H1 (cell line): Measurements from ENCODE around the gene JMJD7. TPM values are rescaled to one million over a fixed set of nuclear protein-coding genes. Genes with fewer than 3 reads are reported as not detected.

Experiments
- CREB1 ChIP-seq: IDR thresholded peaks from 2 replicates; pipeline ENCODE4 v1.6.1; 2012; ENCODE audit warnings: inconsistent platforms
- CTBP2 ChIP-seq: IDR thresholded peaks from 2 replicates; pipeline ENCODE4 v1.7.0; 2011; ENCODE audit warnings: borderline replicate concordance, mild to moderate bottlenecking, moderate library complexity, mixed read lengths, low read length; ENCODE audit not compliant: insufficient read depth, insufficient read length
- EP300 ChIP-seq, 2 experiments: IDR thresholded peaks; 1 replicate in 1 of 2; 2 replicates in 1 of 2; pipeline ENCODE4 v1.6.1; 2011 to 2012; ENCODE audit warnings: low read depth in 2 of 2, low read length in 2 of 2, mild to moderate bottlenecking in 2 of 2, borderline replicate concordance in 1 of 2, inconsistent platforms in 1 of 2, moderate library complexity in 1 of 2
- HDAC2 ChIP-seq, 2 experiments: fragments of 300-600 bp in 1 of 2; sonication (generic) in 1 of 2; IDR thresholded peaks; 2 replicates each; pipeline ENCODE4 v1.6.1; 2011 to 2012; ENCODE audit warnings: low read depth in 2 of 2, low read length in 2 of 2, mild to moderate bottlenecking in 2 of 2, moderate library complexity in 2 of 2, borderline replicate concordance in 1 of 2, inconsistent platforms in 1 of 2
- KDM4A ChIP-seq: IDR thresholded peaks from one replicate; pipeline ENCODE4 v1.7.1; 2012; ENCODE audit warnings: low read depth, mild to moderate bottlenecking, moderate library complexity, low read length, inconsistent platforms; ENCODE audit not compliant: severe bottlenecking
- MAFK ChIP-seq: IDR thresholded peaks from 2 replicates; pipeline ENCODE4 v1.6.1; 2012; ENCODE audit warnings: low read depth, mild to moderate bottlenecking, improper control_type of control experiment, low read length
- POLR2A ChIP-seq, 2 experiments: IDR thresholded peaks; 1 replicate in 1 of 2; 2 replicates in 1 of 2; pipeline ENCODE4 v1.6.1; 2011; ENCODE audit warnings: low read depth in 2 of 2, low read length in 2 of 2, mild to moderate bottlenecking in 2 of 2; ENCODE audit errors: control extremely low read depth in 1 of 2
- RBBP5 ChIP-seq: IDR thresholded peaks from 2 replicates; pipeline ENCODE4 v1.7.1; 2012; ENCODE audit warnings: low read depth, mild to moderate bottlenecking, inconsistent platforms, low read length, moderate library complexity, borderline replicate concordance
- RXRA ChIP-seq: IDR thresholded peaks from 2 replicates; pipeline ENCODE4 v1.6.1; 2011; ENCODE audit warnings: low read depth, mild to moderate bottlenecking, low read length, moderate library complexity; ENCODE audit not compliant: insufficient read depth
- polyA plus RNA-seq, 7 experiments: library from polyadenylated mRNA; depleted of rRNA in 3 of 7; stranded (reverse) in 5 of 7; unstranded in 2 of 7; fragments of >200 nt in 5 of 7; fragments of 200-250 nt in 2 of 7; gene quantifications; 1 replicate in 5 of 7; 2 replicates in 1 of 7; 4 replicates in 1 of 7; pipeline versions ENCODE4 v1.2.1 to v1.2.3, GENCODE V29; 2011 to 2013; ENCODE audit warnings: missing spikeins in 2 of 7, mixed read lengths in 2 of 7
- total RNA-seq: library from RNA; stranded (reverse); fragmentation: NEBNext Ultra II Directional; extraction: Animal tissue kit (Norgen Biotek cat#: 25700); gene quantifications from 2 replicates; pipeline ENCODE4 v1.2.1, GENCODE V29; 2021
- TF ChIP-seq, protein P1 (sequence below), 3 experiments: IDR thresholded peaks; 1 replicate in 2 of 3; 2 replicates in 1 of 3; pipeline versions ENCODE4 v1.5.1 to v1.6.1; 2011; ENCODE audit warnings: low read length in 3 of 3, mild to moderate bottlenecking in 3 of 3, inconsistent platforms in 2 of 3, low read depth in 1 of 3, moderate library complexity in 1 of 3; ENCODE audit not compliant: insufficient read depth in 1 of 3; ENCODE audit errors: control extremely low read depth in 1 of 3

JMJD7 gene
- total and polyA plus RNA-seq, 2 of the 8 experiments (the other 6 are each of a cell fraction or from before 2014, with no cell fraction given), result 15.0 to 20.0 TPM

DNA sequence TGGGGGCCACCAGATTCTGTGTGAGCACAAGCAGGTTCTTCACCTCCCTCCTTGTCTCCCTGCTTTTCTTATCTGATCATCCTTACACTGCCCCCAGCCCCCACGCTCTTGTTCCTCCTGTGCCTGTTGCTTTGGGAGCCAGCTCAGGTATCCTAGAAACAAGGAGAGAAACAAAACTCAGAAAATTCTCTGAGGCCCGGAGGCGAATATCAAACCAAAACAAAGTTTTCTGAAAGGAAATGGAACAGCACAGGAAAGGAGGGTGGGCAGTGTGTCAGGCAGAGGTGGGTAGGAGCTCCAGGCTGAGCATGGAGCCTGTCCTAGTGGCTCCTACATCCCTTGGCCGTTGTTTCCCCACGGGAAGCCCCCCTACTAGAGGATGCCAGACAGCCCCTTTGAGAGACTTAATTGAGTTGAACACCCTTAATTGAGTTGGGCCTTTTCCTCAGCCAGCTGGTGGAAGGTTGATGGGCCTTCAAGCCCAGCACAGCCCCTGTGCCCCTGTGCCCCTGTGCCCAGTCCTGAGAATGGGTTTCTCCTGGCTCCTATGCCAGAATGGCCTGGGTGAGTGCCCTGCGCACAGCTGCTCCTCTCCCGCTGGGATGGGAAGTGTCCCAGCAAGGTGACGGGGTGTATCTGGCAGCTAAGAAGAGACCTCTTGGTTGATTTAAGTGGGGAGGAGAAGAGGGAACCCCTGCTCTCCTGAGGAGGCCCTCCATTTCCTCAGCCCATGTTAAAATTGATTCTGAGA is 22.8 kb upstream of the JMJD7 start (continued):
- TF ChIP-seq, protein P1, sequence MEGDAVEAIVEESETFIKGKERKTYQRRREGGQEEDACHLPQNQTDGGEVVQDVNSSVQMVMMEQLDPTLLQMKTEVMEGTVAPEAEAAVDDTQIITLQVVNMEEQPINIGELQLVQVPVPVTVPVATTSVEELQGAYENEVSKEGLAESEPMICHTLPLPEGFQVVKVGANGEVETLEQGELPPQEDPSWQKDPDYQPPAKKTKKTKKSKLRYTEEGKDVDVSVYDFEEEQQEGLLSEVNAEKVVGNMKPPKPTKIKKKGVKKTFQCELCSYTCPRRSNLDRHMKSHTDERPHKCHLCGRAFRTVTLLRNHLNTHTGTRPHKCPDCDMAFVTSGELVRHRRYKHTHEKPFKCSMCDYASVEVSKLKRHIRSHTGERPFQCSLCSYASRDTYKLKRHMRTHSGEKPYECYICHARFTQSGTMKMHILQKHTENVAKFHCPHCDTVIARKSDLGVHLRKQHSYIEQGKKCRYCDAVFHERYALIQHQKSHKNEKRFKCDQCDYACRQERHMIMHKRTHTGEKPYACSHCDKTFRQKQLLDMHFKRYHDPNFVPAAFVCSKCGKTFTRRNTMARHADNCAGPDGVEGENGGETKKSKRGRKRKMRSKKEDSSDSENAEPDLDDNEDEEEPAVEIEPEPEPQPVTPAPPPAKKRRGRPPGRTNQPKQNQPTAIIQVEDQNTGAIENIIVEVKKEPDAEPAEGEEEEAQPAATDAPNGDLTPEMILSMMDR (IDR thresholded peaks at IDR 0.05; ENCODE audit: control extremely low read depth in 1 of 3, insufficient read depth in 1 of 3, low read depth in 1 of 3, low read length in 3 of 3), result no peak
- no peak for TF ChIP-seq HDAC2 (IDR thresholded peaks at IDR 0.05; ENCODE audit: borderline replicate concordance in 1 of 2, low read depth in 2 of 2, low read length in 2 of 2)
- no peak for TF ChIP-seq EP300 (IDR thresholded peaks at IDR 0.05; ENCODE audit: borderline replicate concordance in 1 of 2, low read depth in 2 of 2, low read length in 2 of 2)
- TF ChIP-seq KDM4A, result no peak
- no peak for TF ChIP-seq CTBP2
- TF ChIP-seq RBBP5, result no peak
- no peak for TF ChIP-seq CREB1
- TF ChIP-seq RXRA, result no peak
- no peak for TF ChIP-seq POLR2A (IDR thresholded peaks at IDR 0.05; ENCODE audit: control extremely low read depth in 1 of 2, low read depth in 2 of 2, low read length in 2 of 2)
- no peak for TF ChIP-seq MAFK
